Measurements from ENCODE around the gene RPS6KL1.

Gene RPS6KL1

DNA sequence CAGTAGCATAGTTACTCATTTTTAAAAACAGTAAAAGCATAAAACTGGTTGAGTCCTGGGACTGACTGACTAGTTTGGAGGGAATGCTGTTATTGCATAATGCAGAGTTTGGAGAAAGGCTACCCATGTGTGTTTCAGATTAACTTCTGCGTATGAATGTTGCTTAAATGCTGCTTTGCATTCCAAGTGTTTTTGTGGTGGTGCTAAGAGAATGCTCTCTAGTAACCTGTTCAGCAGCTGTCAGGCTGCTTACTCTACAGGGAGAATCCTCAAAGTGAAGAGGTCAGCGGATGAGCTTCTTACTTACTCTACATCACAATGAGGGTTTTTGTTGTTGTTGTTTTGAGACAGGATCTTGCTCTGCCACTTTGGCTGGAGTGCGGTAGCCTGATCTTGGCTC, 37.1 kb downstream of the RPS6KL1 start:
- Histone ChIP-seq H2BK12ac (ENCODE audit: low read length in 2 of 2) (no peak overlapping the region), H4K8ac (ENCODE audit: low read length) (no peak overlapping the region), H3K9me3 (ENCODE audit: control insufficient read depth, low read length) (no peaks in the 10 kb centered on the region), H3K79me1 (replicated peaks; ENCODE audit: low read length, poor library complexity, severe bottlenecking) (peaks cover 12% of the 10 kb centered on the region), H2BK15ac (ENCODE audit: low read depth, poor library complexity, severe bottlenecking) (no peak overlapping the region), H3K14ac (ENCODE audit: low read length in 2 of 2) (no peak overlapping the region), H2BK5ac (ENCODE audit: low read depth, low read length, poor library complexity, severe bottlenecking) (no peak overlapping the region), H3K4me1 (ENCODE audit: control insufficient read depth, insufficient read depth, low read depth, low read length) (peaks cover 9% of the 10 kb centered on the region), H3K27me3 (ENCODE audit: control insufficient read depth in 1 of 2, insufficient read depth in 1 of 2, low read length in 2 of 2) (no peaks in the 10 kb centered on the region), H3K4ac (ENCODE audit: low read depth in 1 of 2, low read length in 2 of 2) (no peak overlapping the region), H3K4me2 (ENCODE audit: low read length, poor library complexity, severe bottlenecking) (no peak overlapping the region), H2BK120ac (ENCODE audit: low read depth, low read length) (no peak overlapping the region), H3K36me3 (ENCODE audit: control insufficient read depth in 1 of 2, insufficient read depth in 2 of 2, low read depth in 1 of 2, low read length in 2 of 2) (peaks cover 16 to 60% of the 10 kb centered on the region in 2 experiments), H3K4me3 (ENCODE audit: insufficient read depth in 1 of 2, low read depth in 1 of 2, low read length in 2 of 2) (peak overlapping the region in 1 of 2 experiments; percentile 48), H3K23ac (ENCODE audit: low read length in 2 of 2) (no peak overlapping the region), H3K27ac (ENCODE audit: low read length, poor library complexity, severe bottlenecking) (no peak overlapping the region), H2AK5ac (ENCODE audit: low read length, severe bottlenecking) (no peak overlapping the region), H3K9ac (ENCODE audit: low read length) (peak overlapping the region; percentile 99), H2AFZ (ENCODE audit: low read depth, low read length) (no peak overlapping the region), H3K18ac (ENCODE audit: low read depth in 1 of 2, low read length in 2 of 2) (no peak overlapping the region), H4K91ac (ENCODE audit: low read length) (no peak overlapping the region)
- WGBS = 75% methylated on average over 2 of the region's 3 CpGs
- peak; percentile 82 for DNase-seq

- Histone ChIP-seq H3K4me2 (ENCODE audit: low read length, poor library complexity, severe bottlenecking) (peak overlapping the region; percentile 88), H3K4ac (ENCODE audit: low read depth in 1 of 2, low read length in 2 of 2) (peak overlapping the region; percentile 89 to 95), H3K9me3 (ENCODE audit: control insufficient read depth, low read length) (no peaks in the 10 kb centered on the region), H3K23ac (ENCODE audit: low read length in 2 of 2) (peak overlapping the region in 1 of 2 experiments; percentile 99), H4K91ac (ENCODE audit: low read length) (peak overlapping the region; percentile 92), H2AK5ac (ENCODE audit: low read length, severe bottlenecking) (peak overlapping the region; percentile 16), H3K9ac (ENCODE audit: low read length) (peak overlapping the region; percentile 99), H3K36me3 (ENCODE audit: control insufficient read depth in 1 of 2, insufficient read depth in 2 of 2, low read depth in 1 of 2, low read length in 2 of 2) (peaks cover 8 to 29% of the 10 kb centered on the region in 2 experiments), H2BK12ac (ENCODE audit: low read length in 2 of 2) (peak overlapping the region in 1 of 2 experiments; percentile 24), H2BK120ac (ENCODE audit: low read depth, low read length) (no peak overlapping the region), H3K4me3 (ENCODE audit: insufficient read depth in 1 of 2, low read depth in 1 of 2, low read length in 2 of 2) (peak overlapping the region; percentile 98 to 99), H3K27me3 (ENCODE audit: control insufficient read depth in 1 of 2, insufficient read depth in 1 of 2, low read length in 2 of 2) (no peaks in the 10 kb centered on the region), H3K18ac (ENCODE audit: low read depth in 1 of 2, low read length in 2 of 2) (peak overlapping the region; percentile 80 to 100), H4K8ac (ENCODE audit: low read length) (peak overlapping the region; percentile 86), H3K4me1 (ENCODE audit: control insufficient read depth, insufficient read depth, low read depth, low read length) (peaks cover 8% of the 10 kb centered on the region), H3K14ac (ENCODE audit: low read length in 2 of 2) (peak overlapping the region; percentile 21 to 99), H2BK5ac (ENCODE audit: low read depth, low read length, poor library complexity, severe bottlenecking) (no peak overlapping the region), H3K27ac (ENCODE audit: low read length, poor library complexity, severe bottlenecking) (peak overlapping the region; percentile 41), H2BK15ac (ENCODE audit: low read depth, poor library complexity, severe bottlenecking) (peak overlapping the region; percentile 99), H2AFZ (ENCODE audit: low read depth, low read length) (peak overlapping the region; percentile 77), H3K79me1 (replicated peaks; ENCODE audit: low read length, poor library complexity, severe bottlenecking) (no peaks in the 10 kb centered on the region)
- WGBS = 4% methylated on average over 49 of the region's 49 CpGs
- peak; percentile 87 for DNase-seq
These were observed 40.7 kb downstream of the RPS6KL1 start for GRCh38 chr14:74882103-74882920.

DNA sequence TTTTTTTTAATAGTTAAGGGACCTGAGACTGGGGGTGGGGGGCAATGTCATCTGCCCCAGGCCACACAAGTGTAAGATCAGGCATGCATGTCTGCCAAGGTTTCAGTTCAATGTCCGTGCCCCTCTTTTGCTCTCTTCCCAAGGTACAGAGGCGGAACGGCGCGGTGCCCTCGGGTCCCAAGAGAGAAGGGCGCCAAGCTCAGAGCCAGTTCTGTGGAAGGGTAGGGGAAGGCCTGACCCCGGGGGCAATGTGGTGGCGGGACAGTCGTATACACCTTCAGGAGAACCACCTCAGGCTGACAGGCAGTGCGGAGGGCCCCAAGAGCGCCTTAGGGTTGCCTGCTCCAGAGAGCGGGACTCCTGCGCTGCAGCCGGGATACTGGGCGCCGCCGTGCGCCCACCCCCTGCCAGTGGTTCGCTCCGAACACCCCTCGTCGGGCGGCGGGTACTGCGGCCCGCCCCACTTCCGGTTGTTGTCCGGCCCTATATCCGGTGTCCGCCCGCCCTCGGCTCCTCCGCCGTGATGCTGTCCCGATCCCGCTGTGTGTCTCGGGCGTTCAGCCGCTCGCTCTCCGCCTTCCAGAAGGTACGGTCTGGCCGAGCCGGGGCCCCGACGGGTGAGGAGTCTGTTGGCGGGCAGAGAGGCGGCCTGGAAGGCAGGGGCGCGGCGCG, 41.5 kb downstream of the RPS6KL1 start, which contains the start of gene DLST:
Gene DLST (plus strand): TSS at position 486 of the 672 bp plus-strand sequence. CDS start 38 bp downstream, at position 524.
- peak within 1 kb of the TSS; percentile 30 for H2AK5ac ChIP-seq (ENCODE audit: low read length, severe bottlenecking)
- peak; percentile 90 for DNase-seq
- WGBS = under 1% methylated on average over 53 of the region's 53 CpGs
- H3K9me3 ChIP-seq (ENCODE audit: control insufficient read depth, low read length) = no peaks in the 10 kb centered on the region
- H3K36me3 ChIP-seq (ENCODE audit: control insufficient read depth in 1 of 2, insufficient read depth in 2 of 2, low read depth in 1 of 2, low read length in 2 of 2) = peaks cover 5 to 22% of the 10 kb centered on the region in 2 experiments
- peak within 1 kb of the TSS; percentile 24 to 90 for H2BK12ac ChIP-seq (ENCODE audit: low read length in 2 of 2)
- peak within 1 kb of the TSS; percentile 98 to 99 for H3K4me3 ChIP-seq (ENCODE audit: insufficient read depth in 1 of 2, low read depth in 1 of 2, low read length in 2 of 2)
- H3K23ac ChIP-seq (ENCODE audit: low read length in 2 of 2) = peak within 1 kb of the TSS in 1 of 2 experiments; percentile 99
- H3K27me3 ChIP-seq (ENCODE audit: control insufficient read depth in 1 of 2, insufficient read depth in 1 of 2, low read length in 2 of 2) = no peaks in the 10 kb centered on the region
- H3K18ac ChIP-seq (ENCODE audit: low read depth in 1 of 2, low read length in 2 of 2) = peak within 1 kb of the TSS; percentile 98 to 100
- H2BK15ac ChIP-seq (ENCODE audit: low read depth, poor library complexity, severe bottlenecking) = peak within 1 kb of the TSS; percentile 99
- H3K4ac ChIP-seq (ENCODE audit: low read depth in 1 of 2, low read length in 2 of 2) = peak within 1 kb of the TSS; percentile 89 to 95
- H2BK5ac ChIP-seq (ENCODE audit: low read depth, low read length, poor library complexity, severe bottlenecking) = peak within 1 kb of the TSS; percentile 15
- peak within 1 kb of the TSS; percentile 97 for H4K8ac ChIP-seq (ENCODE audit: low read length)
- H3K27ac ChIP-seq (ENCODE audit: low read length, poor library complexity, severe bottlenecking) = peak within 1 kb of the TSS; percentile 68
- peak within 1 kb of the TSS; percentile 92 for H4K91ac ChIP-seq (ENCODE audit: low read length)
- peak within 1 kb of the TSS; percentile 21 to 99 for H3K14ac ChIP-seq (ENCODE audit: low read length in 2 of 2)
- peak within 1 kb of the TSS; percentile 42 for H2BK120ac ChIP-seq (ENCODE audit: low read depth, low read length)
- no peaks in the 10 kb centered on the region for H3K79me1 ChIP-seq (replicated peaks; ENCODE audit: low read length, poor library complexity, severe bottlenecking)
- H3K9ac ChIP-seq (ENCODE audit: low read length) = peak within 1 kb of the TSS; percentile 99
- peaks cover 8% of the 10 kb centered on the region for H3K4me1 ChIP-seq (ENCODE audit: control insufficient read depth, insufficient read depth, low read depth, low read length)
- peak within 1 kb of the TSS; percentile 81 for H2AFZ ChIP-seq (ENCODE audit: low read depth, low read length)
- H3K4me2 ChIP-seq (ENCODE audit: low read length, poor library complexity, severe bottlenecking) = peak within 1 kb of the TSS; percentile 88

Measured in mesenchymal stem cell (in vitro differentiated cells and primary cell).